ENCODE measurements around the gene KIF25.

KIF25 gene

DNA sequence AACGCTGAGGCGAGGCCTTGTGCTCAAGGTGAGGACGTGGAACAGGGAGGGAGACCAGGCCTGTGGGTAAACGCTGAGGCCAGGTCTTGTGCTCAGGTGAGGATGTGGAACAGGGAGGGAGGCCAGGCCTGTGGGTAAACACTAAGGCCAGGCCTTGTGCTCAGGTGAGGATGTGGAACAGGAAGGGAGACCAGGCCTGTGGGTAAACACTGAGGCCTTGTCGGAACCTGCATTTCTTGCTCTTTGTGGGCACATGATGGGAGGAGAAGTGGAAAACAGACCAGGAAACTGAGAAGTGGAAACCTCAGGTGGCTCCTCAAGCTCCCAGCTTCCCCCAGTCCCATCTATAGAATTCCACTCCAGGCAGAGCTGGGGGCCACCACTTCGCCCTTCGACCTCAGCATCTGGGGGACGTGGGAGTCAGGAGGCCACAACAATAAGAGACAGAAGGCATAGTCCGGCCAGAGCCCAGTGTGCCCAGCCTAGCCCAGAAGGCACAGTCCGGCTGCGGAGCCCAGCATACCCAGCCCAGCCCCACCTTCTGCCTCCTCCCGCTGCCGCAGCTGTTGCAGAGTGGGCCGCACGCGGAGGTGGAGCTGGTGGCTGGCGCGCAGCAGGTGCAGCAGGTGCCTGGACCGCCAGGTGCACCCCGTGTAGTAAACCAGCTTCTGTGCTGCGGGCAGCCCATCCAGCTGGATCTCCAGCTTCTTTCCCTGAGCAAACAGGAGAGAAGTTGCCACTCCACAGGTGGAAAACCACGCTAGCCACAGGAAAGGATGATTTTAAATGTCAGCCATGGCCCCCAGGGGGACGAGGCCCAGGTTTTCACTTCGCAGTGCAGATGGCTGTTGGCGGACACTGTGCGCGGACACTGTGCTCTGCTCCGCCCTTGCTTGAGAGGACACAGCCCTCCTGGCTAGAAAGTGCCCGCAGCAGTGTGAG lies 64.1 kb downstream of the KIF25 start:
- TF ChIP-seq, protein P1, sequence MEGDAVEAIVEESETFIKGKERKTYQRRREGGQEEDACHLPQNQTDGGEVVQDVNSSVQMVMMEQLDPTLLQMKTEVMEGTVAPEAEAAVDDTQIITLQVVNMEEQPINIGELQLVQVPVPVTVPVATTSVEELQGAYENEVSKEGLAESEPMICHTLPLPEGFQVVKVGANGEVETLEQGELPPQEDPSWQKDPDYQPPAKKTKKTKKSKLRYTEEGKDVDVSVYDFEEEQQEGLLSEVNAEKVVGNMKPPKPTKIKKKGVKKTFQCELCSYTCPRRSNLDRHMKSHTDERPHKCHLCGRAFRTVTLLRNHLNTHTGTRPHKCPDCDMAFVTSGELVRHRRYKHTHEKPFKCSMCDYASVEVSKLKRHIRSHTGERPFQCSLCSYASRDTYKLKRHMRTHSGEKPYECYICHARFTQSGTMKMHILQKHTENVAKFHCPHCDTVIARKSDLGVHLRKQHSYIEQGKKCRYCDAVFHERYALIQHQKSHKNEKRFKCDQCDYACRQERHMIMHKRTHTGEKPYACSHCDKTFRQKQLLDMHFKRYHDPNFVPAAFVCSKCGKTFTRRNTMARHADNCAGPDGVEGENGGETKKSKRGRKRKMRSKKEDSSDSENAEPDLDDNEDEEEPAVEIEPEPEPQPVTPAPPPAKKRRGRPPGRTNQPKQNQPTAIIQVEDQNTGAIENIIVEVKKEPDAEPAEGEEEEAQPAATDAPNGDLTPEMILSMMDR (IDR thresholded peaks at IDR 0.05; ENCODE audit: borderline replicate concordance, control extremely low read depth, extremely low read depth, insufficient read depth, missing control alignments) = no peak
- DNase-seq (ENCODE audit: low spot score) = no peak
- in situ Hi-C loops (cut with MboI; ENCODE audit: low sequenced_read_pairs, unreplicated experiment) = no loop called here

DNA sequence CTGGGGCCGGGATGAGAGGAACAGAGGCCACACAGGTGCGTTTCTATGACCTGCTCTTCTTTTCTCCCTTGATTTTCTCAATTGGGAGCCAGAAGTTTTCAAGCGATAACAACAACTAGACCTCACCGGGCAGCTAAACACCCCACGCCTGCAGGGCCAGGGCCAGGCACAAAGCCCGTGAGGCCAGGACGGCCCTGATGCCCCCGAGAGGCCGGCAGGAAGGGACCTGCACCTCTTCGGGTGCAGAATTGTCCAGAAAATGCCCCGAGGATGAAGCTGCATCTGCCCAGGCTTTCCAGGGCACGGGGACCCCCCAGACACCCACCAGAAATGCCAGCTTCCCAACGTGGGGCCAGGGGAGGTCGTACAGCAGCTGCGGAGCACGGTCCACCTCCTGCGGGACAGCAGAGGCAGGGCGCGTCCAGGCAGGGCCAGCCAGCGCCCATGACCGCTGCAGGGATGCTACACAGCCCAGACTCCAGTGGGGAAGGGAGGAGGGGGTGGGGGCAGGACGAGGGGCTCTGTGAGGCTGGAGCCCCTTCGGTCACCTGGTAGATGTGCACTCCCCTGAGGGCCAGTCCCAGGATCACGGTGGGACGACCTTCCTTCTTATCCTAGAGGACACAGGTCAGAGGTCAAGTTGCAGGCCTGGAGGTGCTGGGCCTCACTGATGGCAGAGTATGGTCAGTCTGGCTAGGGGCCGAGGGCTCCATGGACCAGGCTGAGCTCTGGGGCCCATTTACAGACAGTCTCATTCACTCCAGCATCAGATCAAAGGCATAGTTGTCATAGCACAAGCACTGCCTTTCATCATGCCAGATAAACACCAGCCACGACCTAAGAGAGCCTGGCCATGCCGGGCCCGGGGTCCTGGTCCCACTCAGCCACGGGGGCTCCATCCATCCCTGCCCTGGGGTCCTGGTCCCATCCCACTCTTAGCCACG lies 65.1 kb downstream of the KIF25 start:
- DNase-seq (ENCODE audit: low spot score) = no peak
- in situ Hi-C loops (cut with MboI; ENCODE audit: low sequenced_read_pairs, unreplicated experiment) = no loop called here
- TF ChIP-seq, protein P1 (IDR thresholded peaks at IDR 0.05; ENCODE audit: borderline replicate concordance, control extremely low read depth, extremely low read depth, insufficient read depth, missing control alignments) = no peak

DNA sequence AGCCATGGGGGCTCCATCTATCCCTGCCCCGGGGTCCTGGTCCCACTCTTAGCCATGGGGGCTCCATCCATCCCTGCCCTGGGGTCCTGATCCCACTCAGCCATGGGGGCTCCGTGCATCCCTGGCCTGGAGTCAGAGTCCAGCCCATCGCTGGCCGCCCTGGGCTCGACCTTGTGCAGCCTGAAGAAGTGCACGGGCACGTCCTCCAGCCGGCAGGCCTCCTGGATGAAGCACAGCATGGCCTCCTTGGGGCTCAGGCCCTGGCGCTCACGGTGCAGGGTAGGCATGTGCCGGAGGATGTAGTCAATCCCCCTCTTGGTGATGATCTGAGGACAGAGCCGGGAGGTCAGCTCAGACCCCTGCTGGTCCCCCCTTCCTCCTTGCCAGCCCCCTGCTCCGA lies 66.0 kb downstream of the KIF25 start:
- DNase-seq (ENCODE audit: low spot score) = no peak
- in situ Hi-C loops (cut with MboI; ENCODE audit: low sequenced_read_pairs, unreplicated experiment) = no loop called here
- TF ChIP-seq, protein P1 (IDR thresholded peaks at IDR 0.05; ENCODE audit: borderline replicate concordance, control extremely low read depth, extremely low read depth, insufficient read depth, missing control alignments) = no peak

DNA sequence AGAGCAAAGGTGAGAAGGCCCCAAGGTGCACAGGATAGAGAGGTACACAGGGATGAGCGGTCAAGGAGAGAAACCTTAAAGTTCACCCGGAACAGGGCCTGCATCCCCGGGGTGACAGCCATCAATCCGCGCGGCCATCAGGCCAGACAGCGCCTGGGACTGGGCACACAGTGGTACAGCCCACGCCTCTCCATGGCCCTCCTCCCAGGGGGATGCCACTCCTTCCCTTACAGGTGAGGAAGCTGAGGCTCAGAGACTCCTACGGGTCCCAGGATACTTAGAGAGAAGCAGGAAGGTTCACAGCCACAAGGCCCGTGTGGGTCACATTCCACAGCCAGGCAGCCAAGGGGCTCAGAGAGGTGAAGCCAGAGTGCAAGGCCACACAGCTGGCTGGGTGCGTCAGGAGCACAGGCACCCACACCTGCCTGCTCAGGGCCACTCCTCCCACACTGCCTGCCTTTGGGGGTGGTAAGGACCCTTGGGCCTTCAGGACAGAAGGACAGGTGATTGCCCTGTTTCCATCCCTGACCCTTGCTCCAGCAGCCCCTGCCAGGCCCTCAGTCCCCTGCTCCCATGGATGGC lies 66.8 kb downstream of the KIF25 start:
- TF ChIP-seq, protein P1 (IDR thresholded peaks at IDR 0.05; ENCODE audit: borderline replicate concordance, control extremely low read depth, extremely low read depth, insufficient read depth, missing control alignments) = no peak
- in situ Hi-C loops (cut with MboI; ENCODE audit: low sequenced_read_pairs, unreplicated experiment) = no loop called here
- no peak for DNase-seq (ENCODE audit: low spot score)

DNA sequence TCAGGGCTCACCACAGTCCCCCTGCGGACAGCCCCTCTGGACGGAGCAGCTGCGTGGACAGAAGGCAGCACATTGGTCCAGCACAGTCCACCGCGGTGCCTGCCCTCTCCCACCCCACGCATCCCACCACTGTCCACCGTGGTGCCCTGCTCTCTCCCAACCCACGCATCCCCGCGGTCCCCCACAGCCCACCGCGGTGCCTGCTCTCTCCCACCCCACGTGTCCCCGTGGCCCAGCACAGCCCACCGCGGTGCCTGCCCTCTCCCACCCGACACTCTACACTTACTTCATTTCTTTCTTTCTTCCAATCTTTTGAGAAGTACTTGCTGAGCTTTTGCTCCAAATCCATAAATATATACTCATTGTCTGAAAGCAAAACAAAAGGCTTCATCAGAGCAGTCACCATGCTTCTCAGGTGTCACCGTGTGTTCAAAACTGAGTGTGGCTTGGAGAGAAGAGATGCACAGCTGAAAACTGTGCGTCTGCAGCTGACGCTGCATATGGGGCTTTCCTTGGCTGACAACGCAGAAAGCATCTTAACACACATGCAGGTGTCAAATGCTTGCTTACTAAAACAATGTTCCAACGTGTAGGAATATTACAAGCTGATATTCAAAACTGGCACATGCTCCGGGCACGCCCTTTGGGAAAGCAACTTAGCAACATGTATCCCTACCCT lies 69.7 kb downstream of the KIF25 start:
- TF ChIP-seq, protein P1 (IDR thresholded peaks at IDR 0.05; ENCODE audit: borderline replicate concordance, control extremely low read depth, extremely low read depth, insufficient read depth, missing control alignments) = no peak
- DNase-seq (ENCODE audit: low spot score) = no peak
- in situ Hi-C loops (cut with MboI; ENCODE audit: low sequenced_read_pairs, unreplicated experiment) = no loop called here
